NB4 (cell line): Measurements from ENCODE around the gene UPF3A.

Experiments used
- CTCF ChIP-seq: IDR thresholded peaks from one replicate; pipeline ENCODE4 v1.5.1; 2012; ENCODE audit warnings: low read depth, low read length
- MYC ChIP-seq: IDR thresholded peaks from 2 replicates; pipeline ENCODE4 v1.6.1; 2011; ENCODE audit warnings: low read depth, low read length
- POLR2A ChIP-seq: IDR thresholded peaks from 2 replicates; pipeline ENCODE4 v1.6.1; 2011; ENCODE audit warnings: mild to moderate bottlenecking; ENCODE audit not compliant: insufficient read length; ENCODE audit errors: extremely low read depth
- TF ChIP-seq, protein P1 (sequence below): IDR thresholded peaks from 2 replicates; pipeline ENCODE4 v1.6.1; 2011; ENCODE audit warnings: low read depth, low read length

DNA sequence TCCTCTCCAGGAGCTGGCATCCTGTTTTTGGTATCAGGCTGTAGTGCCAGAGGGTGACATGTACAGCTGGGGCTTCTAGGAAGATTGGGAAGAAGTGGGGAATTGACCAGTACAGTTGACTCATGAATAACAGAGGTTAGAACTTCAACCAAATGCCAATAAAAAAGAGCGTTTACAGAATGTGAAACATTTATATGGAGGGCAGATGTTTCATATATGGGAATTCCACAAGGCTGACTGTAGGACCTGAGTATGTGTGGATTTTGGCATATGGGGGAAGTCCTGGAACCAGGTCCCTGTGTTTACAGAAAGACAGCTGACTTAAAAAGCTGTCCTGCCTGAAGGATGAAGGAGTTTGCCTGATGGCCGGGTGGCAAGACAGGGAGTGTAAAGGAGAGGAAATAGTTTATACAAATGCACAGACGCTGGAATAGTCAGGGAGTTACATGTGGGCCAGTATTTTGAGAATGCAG lies 38.1 kb downstream of the UPF3A start:
- TF ChIP-seq CTCF (no peak), POLR2A (no peak), MYC (no peak)
- TF ChIP-seq, protein P1, sequence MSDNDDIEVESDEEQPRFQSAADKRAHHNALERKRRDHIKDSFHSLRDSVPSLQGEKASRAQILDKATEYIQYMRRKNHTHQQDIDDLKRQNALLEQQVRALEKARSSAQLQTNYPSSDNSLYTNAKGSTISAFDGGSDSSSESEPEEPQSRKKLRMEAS: no peak
